ENCODE measurements around the gene PHF21A. TPM values are rescaled to one million over a fixed set of nuclear protein-coding genes. Genes with fewer than 3 reads are reported as not detected.

Gene PHF21A
- total and polyA plus RNA-seq, 10 of the 15 experiments (the other 5 are each of a cell fraction or from before 2014, with no cell fraction given), result 2.6 to 37.2 (median 16.0) TPM

DNA sequence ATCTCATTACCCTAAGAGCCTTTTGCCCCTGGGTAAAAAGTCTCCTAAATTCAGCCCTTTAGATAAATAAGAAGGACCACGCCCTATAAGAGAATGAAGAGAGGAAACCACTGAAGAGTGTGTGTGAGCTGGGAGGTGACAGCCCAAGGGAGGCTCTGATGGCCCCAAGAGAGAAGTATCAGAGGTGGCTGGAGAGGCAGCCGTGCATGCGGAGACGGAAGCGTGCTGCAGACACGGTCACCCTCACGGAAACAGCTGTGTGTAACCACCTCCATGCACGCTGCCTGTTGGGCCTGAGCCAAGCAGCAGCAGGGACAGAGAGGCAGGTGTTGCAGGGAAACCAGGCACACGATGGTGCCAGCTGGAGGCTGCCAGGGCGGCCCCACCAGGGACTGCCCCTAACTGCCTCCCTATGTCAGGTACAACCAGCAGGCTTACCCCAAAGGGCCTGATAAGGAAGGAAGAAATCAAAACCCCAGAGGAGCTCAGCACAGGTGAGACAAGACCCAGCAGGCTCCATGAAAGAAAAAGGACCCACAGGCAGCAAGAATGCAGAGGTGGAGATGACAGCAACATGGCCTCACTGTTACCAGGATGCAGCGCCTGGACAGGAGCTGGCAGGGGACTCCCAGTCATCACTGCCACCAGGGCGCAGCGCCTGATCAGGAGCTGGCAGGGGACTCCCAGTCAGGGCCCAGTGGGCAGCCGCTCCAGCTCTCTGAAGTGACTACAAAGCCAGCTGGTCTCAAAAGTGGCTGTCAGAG is 191.0 kb downstream of the PHF21A start (continued):
- TF ChIP-seq, protein P1, sequence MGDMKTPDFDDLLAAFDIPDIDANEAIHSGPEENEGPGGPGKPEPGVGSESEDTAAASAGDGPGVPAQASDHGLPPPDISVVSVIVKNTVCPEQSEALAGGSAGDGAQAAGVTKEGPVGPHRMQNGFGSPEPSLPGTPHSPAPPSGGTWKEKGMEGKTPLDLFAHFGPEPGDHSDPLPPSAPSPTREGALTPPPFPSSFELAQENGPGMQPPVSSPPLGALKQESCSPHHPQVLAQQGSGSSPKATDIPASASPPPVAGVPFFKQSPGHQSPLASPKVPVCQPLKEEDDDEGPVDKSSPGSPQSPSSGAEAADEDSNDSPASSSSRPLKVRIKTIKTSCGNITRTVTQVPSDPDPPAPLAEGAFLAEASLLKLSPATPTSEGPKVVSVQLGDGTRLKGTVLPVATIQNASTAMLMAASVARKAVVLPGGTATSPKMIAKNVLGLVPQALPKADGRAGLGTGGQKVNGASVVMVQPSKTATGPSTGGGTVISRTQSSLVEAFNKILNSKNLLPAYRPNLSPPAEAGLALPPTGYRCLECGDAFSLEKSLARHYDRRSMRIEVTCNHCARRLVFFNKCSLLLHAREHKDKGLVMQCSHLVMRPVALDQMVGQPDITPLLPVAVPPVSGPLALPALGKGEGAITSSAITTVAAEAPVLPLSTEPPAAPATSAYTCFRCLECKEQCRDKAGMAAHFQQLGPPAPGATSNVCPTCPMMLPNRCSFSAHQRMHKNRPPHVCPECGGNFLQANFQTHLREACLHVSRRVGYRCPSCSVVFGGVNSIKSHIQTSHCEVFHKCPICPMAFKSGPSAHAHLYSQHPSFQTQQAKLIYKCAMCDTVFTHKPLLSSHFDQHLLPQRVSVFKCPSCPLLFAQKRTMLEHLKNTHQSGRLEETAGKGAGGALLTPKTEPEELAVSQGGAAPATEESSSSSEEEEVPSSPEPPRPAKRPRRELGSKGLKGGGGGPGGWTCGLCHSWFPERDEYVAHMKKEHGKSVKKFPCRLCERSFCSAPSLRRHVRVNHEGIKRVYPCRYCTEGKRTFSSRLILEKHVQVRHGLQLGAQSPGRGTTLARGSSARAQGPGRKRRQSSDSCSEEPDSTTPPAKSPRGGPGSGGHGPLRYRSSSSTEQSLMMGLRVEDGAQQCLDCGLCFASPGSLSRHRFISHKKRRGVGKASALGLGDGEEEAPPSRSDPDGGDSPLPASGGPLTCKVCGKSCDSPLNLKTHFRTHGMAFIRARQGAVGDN (IDR thresholded peaks at IDR 0.05), result peak; percentile 68
- peak; percentile 99 for TF ChIP-seq MEF2B (IDR thresholded peaks at IDR 0.05; ENCODE audit: partially characterized antibody, poor library complexity, severe bottlenecking)
- no peak for TF ChIP-seq FOS (IDR thresholded peaks at IDR 0.05; ENCODE audit: borderline replicate concordance, extremely low read depth, insufficient read length)
- no peak for TF ChIP-seq STAT3 (IDR thresholded peaks at IDR 0.05; ENCODE audit: low read depth, low read length)
- TF ChIP-seq CBFB (IDR thresholded peaks at IDR 0.05; ENCODE audit: low read depth), result peak; percentile 41; the same call in 1 of the 2 replicates
- no peak for TF ChIP-seq SREBF2 (IDR thresholded peaks at IDR 0.05; ENCODE audit: low read length)
- peak; percentile 11 for TF ChIP-seq SIX5 (IDR thresholded peaks at IDR 0.05; ENCODE audit: low read depth, low read length, severe bottlenecking)
- TF ChIP-seq, protein P2, sequence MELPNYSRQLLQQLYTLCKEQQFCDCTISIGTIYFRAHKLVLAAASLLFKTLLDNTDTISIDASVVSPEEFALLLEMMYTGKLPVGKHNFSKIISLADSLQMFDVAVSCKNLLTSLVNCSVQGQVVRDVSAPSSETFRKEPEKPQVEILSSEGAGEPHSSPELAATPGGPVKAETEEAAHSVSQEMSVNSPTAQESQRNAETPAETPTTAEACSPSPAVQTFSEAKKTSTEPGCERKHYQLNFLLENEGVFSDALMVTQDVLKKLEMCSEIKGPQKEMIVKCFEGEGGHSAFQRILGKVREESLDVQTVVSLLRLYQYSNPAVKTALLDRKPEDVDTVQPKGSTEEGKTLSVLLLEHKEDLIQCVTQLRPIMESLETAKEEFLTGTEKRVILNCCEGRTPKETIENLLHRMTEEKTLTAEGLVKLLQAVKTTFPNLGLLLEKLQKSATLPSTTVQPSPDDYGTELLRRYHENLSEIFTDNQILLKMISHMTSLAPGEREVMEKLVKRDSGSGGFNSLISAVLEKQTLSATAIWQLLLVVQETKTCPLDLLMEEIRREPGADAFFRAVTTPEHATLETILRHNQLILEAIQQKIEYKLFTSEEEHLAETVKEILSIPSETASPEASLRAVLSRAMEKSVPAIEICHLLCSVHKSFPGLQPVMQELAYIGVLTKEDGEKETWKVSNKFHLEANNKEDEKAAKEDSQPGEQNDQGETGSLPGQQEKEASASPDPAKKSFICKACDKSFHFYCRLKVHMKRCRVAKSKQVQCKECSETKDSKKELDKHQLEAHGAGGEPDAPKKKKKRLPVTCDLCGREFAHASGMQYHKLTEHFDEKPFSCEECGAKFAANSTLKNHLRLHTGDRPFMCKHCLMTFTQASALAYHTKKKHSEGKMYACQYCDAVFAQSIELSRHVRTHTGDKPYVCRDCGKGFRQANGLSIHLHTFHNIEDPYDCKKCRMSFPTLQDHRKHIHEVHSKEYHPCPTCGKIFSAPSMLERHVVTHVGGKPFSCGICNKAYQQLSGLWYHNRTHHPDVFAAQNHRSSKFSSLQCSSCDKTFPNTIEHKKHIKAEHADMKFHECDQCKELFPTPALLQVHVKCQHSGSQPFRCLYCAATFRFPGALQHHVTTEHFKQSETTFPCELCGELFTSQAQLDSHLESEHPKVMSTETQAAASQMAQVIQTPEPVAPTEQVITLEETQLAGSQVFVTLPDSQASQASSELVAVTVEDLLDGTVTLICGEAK (IDR thresholded peaks at IDR 0.05; ENCODE audit: borderline replicate concordance), result peak; percentile 68; the same call in 1 of the 2 replicates
- TF ChIP-seq NBN (IDR thresholded peaks at IDR 0.05), result peak; percentile 88; the same call in 1 of the 2 replicates
- TF ChIP-seq TCF12 (IDR thresholded peaks at IDR 0.05; ENCODE audit: low read depth, low read length), result peak; percentile 99
- TF ChIP-seq PAX8 (IDR thresholded peaks at IDR 0.05), result no peak
- peak; percentile 95 for TF ChIP-seq ZNF217 (IDR thresholded peaks at IDR 0.05)
- peak; percentile 91 for TF ChIP-seq SIN3A (IDR thresholded peaks at IDR 0.05; ENCODE audit: low read depth, low read length)
- peak; percentile 65; the same call in 1 of the 2 replicates for TF ChIP-seq RB1 (IDR thresholded peaks at IDR 0.05; ENCODE audit: borderline replicate concordance)
- TF ChIP-seq SREBF1 (IDR thresholded peaks at IDR 0.05; ENCODE audit: low read length), result peak; percentile 72
- TF ChIP-seq YY1 (IDR thresholded peaks at IDR 0.05; ENCODE audit: low read depth, low read length), result peak; percentile 46; the same call in 1 of the 2 replicates
- TF ChIP-seq, protein P3, sequence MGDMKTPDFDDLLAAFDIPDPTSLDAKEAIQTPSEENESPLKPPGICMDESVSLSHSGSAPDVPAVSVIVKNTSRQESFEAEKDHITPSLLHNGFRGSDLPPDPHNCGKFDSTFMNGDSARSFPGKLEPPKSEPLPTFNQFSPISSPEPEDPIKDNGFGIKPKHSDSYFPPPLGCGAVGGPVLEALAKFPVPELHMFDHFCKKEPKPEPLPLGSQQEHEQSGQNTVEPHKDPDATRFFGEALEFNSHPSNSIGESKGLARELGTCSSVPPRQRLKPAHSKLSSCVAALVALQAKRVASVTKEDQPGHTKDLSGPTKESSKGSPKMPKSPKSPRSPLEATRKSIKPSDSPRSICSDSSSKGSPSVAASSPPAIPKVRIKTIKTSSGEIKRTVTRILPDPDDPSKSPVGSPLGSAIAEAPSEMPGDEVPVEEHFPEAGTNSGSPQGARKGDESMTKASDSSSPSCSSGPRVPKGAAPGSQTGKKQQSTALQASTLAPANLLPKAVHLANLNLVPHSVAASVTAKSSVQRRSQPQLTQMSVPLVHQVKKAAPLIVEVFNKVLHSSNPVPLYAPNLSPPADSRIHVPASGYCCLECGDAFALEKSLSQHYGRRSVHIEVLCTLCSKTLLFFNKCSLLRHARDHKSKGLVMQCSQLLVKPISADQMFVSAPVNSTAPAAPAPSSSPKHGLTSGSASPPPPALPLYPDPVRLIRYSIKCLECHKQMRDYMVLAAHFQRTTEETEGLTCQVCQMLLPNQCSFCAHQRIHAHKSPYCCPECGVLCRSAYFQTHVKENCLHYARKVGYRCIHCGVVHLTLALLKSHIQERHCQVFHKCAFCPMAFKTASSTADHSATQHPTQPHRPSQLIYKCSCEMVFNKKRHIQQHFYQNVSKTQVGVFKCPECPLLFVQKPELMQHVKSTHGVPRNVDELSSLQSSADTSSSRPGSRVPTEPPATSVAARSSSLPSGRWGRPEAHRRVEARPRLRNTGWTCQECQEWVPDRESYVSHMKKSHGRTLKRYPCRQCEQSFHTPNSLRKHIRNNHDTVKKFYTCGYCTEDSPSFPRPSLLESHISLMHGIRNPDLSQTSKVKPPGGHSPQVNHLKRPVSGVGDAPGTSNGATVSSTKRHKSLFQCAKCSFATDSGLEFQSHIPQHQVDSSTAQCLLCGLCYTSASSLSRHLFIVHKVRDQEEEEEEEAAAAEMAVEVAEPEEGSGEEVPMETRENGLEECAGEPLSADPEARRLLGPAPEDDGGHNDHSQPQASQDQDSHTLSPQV (IDR thresholded peaks at IDR 0.05), result 0 out of 2 replicates have a peak, but pooled peaks have one; percentile 40
- TF ChIP-seq POLR2AphosphoS2 (IDR thresholded peaks at IDR 0.05; ENCODE audit: low read depth, low read length), result peak; percentile 71; the same call in 1 of the 2 replicates

All from GM12878 (cell line).